ENCODE data around the gene CCDC87. TPM values are rescaled to one million over a fixed set of nuclear protein-coding genes. Genes with fewer than 3 reads are reported as not detected.
"Not testable (repeated sequence)": the region's sequence is repeated elsewhere in the genome, so short reads cannot be mapped to it uniquely, and the experiment has no call there.

Gene CCDC87
- total RNA-seq, 4 donors from 2014 or later: 0.27 to 1.2 (median 1.1) TPM

DNA sequence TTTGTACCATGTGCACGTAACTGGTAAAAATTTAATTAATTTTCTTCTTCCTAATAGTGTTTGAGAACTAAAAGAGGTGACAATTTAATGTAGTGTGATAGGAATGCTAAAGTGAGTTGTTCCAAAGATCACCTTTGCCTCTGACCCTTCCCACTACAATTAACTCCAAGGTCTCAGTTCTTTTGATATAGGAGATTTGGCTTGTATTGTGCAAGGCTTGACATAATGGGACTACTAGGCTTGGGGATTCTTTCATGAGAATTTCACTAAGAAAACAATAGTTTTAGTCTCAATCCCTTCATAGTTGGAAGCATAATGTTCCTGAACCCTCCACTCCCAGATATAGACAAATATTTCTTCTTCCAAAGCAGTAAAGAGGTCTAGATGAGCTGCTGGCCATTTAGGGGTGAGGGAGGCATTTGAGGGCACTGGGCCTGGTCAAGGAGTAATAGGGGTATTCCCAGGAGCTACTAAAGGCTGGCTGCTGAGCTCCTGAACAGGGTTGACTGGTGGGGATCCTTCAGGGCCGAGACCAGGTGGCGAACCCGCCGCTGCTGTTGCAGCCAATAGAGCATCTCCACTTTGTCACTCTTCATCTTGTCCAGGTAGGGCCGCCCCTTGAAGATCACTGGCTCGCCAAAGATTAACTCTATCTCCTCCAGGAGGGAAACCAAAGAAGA lies 2.7 kb downstream of the CCDC87 start:
- Histone ChIP-seq H3K27ac (no peak overlapping the region), H3K27me3 (no peaks in the 10 kb centered on the region), H3K9me3 (no peaks in the 10 kb centered on the region), H3K36me3 (no peaks in the 10 kb centered on the region), H3K4me3 (no peak overlapping the region), H3K4me1 (peaks cover 0 to 29% (median 22%) of the 10 kb centered on the region in 3 donors)
- 96 to 100% methylated on average over 3 to 7 of the region's 7 CpGs for WGBS, 2 donors (ENCODE audit: low coverage in 1 of 2)
- TF ChIP-seq POLR2A (IDR thresholded peaks at IDR 0.05): no peak
- TF ChIP-seq CTCF (IDR thresholded peaks at IDR 0.05): no peak
- no peak for TF ChIP-seq EP300 (IDR thresholded peaks at IDR 0.05)
- no peak for TF ChIP-seq POLR2AphosphoS5 (IDR thresholded peaks at IDR 0.05)
- no peak for ATAC-seq

GRCh38 chr11:66589315-66589714 lies 3.5 kb downstream of the CCDC87 start:
- WGBS, 2 donors (ENCODE audit: low coverage in 1 of 2): 65 to 67% methylated on average over 2 of the region's 2 CpGs
- H3K4me1 ChIP-seq: peaks cover 0 to 20% (median 14%) of the 10 kb centered on the region in 3 donors
- H3K9me3 ChIP-seq, H3K36me3 ChIP-seq, H3K27ac ChIP-seq, H3K27me3 ChIP-seq, ATAC-seq, H3K4me3 ChIP-seq: not testable (repeated sequence)

DNA sequence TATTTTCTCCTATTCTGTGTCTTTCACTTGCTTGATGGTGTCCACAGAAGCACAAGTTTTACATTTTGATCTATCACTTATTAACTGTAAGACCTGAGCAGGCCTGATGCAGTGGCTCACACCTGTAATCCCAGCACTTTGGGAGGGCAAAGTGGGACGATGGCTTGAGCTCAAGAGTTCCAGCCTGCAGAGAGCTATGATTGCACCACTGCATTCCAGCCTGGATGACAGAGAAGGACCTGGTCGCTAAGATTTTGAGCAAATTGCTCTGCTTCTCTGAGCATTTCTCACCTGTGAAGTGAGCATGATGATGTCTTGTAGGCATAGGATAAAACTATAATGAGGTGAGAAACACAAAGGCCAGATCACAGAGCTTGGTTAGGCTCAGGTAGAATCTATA lies 6.7 kb downstream of the CCDC87 start:
- ATAC-seq: no peak
- WGBS, 2 donors (ENCODE audit: low coverage in 1 of 2): 33 to 67% methylated on average over 1 of the region's 2 CpGs
- H3K4me1 ChIP-seq: no peaks in the 10 kb centered on the region
- no peak overlapping the region for H3K4me3 ChIP-seq
- TF ChIP-seq EP300 (IDR thresholded peaks at IDR 0.05): no peak
- no peak for TF ChIP-seq POLR2AphosphoS5 (IDR thresholded peaks at IDR 0.05)
- TF ChIP-seq POLR2A (IDR thresholded peaks at IDR 0.05): no peak
- TF ChIP-seq CTCF (IDR thresholded peaks at IDR 0.05): no peak
- peaks cover 0 to 11% (median 0%) of the 10 kb centered on the region in 3 donors for H3K9me3 ChIP-seq
- no peaks in the 10 kb centered on the region for H3K27me3 ChIP-seq
- H3K27ac ChIP-seq: no peak overlapping the region
- H3K36me3 ChIP-seq: no peaks in the 10 kb centered on the region

DNA sequence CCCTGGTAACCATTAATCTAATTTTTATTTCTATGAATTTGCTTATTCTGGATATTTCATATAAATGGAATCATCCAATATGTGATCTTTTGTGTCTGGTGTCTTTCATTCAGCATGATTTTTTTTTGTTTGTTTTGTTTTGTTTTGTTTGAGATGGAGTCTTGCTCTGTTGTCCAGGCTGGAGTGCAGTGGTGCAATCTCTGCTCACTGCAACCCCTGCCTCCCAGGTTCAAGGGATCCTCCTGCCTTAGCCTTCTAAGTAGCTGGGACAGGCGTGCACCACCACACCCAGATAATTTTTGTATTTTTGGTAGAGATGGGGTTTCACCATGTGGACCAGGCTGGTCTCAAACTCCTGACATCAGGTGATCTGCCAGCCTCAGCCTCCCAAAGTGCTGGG lies 7.4 kb downstream of the CCDC87 start:
- H3K27ac ChIP-seq, H3K4me3 ChIP-seq, H3K27me3 ChIP-seq, ATAC-seq, H3K36me3 ChIP-seq, H3K4me1 ChIP-seq: not testable (repeated sequence)
- peaks cover 0 to 11% (median 0%) of the 10 kb centered on the region in 3 donors for H3K9me3 ChIP-seq
- WGBS, 2 donors (ENCODE audit: low coverage in 1 of 2): 83% methylated on average over 1 of the region's 1 CpG; no CpG with 5 or more reads in 1 of the 2 donors

DNA sequence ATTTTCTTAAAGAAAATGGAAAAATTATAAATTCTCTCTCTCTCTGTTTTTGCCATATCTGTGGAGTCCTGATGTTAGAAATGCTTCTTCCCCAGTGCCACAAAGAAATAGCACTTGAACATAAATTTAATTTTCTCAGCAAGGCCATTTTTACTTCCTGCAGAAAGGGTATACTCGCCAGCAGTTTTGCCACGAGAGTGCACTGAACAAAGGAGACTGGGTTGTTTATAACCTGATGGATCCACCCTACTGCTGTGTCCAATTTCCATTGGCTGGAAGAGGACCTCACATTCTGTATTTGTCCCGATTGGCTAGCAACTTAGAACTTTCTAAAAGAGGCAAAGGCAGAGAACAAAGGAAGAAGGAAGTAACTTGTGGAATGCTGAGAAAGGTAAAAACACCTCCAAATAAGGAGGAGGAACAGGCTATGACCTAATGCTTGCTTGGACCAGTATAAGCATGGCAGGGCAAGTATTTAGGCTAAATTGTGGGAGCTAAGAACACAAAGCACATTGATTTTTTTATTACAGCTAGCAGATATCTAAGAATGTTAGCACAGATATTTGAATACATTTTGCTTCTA lies 10.2 kb downstream of the CCDC87 start:
- not testable (repeated sequence) for H3K4me3 ChIP-seq, H3K27me3 ChIP-seq, H3K27ac ChIP-seq, ATAC-seq, H3K4me1 ChIP-seq, H3K36me3 ChIP-seq
- peaks cover 0 to 11% (median 0%) of the 10 kb centered on the region in 3 donors for H3K9me3 ChIP-seq
- WGBS, 2 donors (ENCODE audit: low coverage in 1 of 2): 83 to 94% methylated on average over 2 to 3 of the region's 3 CpGs

- no peak overlapping the region for H3K27ac ChIP-seq
- peaks cover 0 to 11% (median 0%) of the 10 kb centered on the region in 3 donors for H3K9me3 ChIP-seq
- no peak for ATAC-seq
- no peaks in the 10 kb centered on the region for H3K36me3 ChIP-seq
- H3K4me1 ChIP-seq: peaks cover 0 to 8% (median 0%) of the 10 kb centered on the region in 3 donors
- H3K4me3 ChIP-seq: no peak overlapping the region
- no peaks in the 10 kb centered on the region for H3K27me3 ChIP-seq
- WGBS, 2 donors (ENCODE audit: low coverage in 1 of 2): 82 to 86% methylated on average over 3 of the region's 3 CpGs
- TF ChIP-seq POLR2AphosphoS5 (IDR thresholded peaks at IDR 0.05) (no peak), POLR2A (IDR thresholded peaks at IDR 0.05) (no peak), CTCF (IDR thresholded peaks at IDR 0.05) (no peak), EP300 (IDR thresholded peaks at IDR 0.05) (no peak)
Measured at GRCh38 chr11:66581261-66581660, 11.6 kb downstream of the CCDC87 start.
